Cardiac muscle cell (in vitro differentiated cells and primary cell): Measurements from ENCODE around the gene LRRTM3. TPM values are rescaled to one million over a fixed set of nuclear protein-coding genes. Genes with fewer than 3 reads are reported as not detected.
A peak's percentile ranks its signal among the peaks of the same experiment; 100 is the strongest.

ENCODE experiments used
- DNase-seq, 2 donors: peaks; one replicate each; pipeline versions ENCODE4 v3.0.0 to v3.0.0-alpha.2; 2010 to 2017; ENCODE audit warnings: low read depth in 1 of 2, low spot score in 1 of 2
- H3K27ac ChIP-seq: fragments of 200-600 bp; sonication (generic); 2 replicates; pipeline ENCODE4 v1.5.1; 2016
- H3K27me3 ChIP-seq: fragments of 200-600 bp; sonication (generic); 2 replicates; pipeline ENCODE4 v1.6.0; 2016; ENCODE audit warnings: control low read depth
- H3K36me3 ChIP-seq: fragments of 200-600 bp; sonication (generic); 2 replicates; pipeline ENCODE4 v1.5.1; 2016; ENCODE audit warnings: control low read depth
- H3K4me1 ChIP-seq: fragments of 200-600 bp; sonication (generic); 2 replicates; pipeline ENCODE4 v1.8.1; 2017; ENCODE audit warnings: low read depth, mild to moderate bottlenecking, mixed run types
- H3K4me3 ChIP-seq: fragments of 200-600 bp; sonication (generic); 2 replicates; pipeline ENCODE4 v1.5.1; 2016; ENCODE audit warnings: mild to moderate bottlenecking
- H3K9me3 ChIP-seq: fragments of 200-600 bp; sonication (generic); 2 replicates; pipeline ENCODE4 v1.5.1; 2017; ENCODE audit warnings: low read depth, mild to moderate bottlenecking, control low read depth
- polyA plus RNA-seq: library from polyadenylated mRNA; unstranded; fragments of >200 nt; fragmentation: Nextera tagmentation; extraction: Ambion mirVana; gene quantifications from 2 replicates; pipeline ENCODE4 v1.2.1, GENCODE V29; 2016
- total RNA-seq: library from RNA; depleted of rRNA; stranded (reverse); fragments of >200 nt; gene quantifications from 2 replicates; pipeline ENCODE4 v1.2.3, GENCODE V29; 2016
- TF ChIP-seq, protein P1 (sequence below): IDR thresholded peaks from 2 replicates; pipeline ENCODE4 v1.5.1; 2012; ENCODE audit warnings: low read depth, mild to moderate bottlenecking, low read length

The LRRTM3 gene
- total and polyA plus RNA-seq, 2 experiments from 2014 or later = 0.98 to 3.6 TPM

DNA sequence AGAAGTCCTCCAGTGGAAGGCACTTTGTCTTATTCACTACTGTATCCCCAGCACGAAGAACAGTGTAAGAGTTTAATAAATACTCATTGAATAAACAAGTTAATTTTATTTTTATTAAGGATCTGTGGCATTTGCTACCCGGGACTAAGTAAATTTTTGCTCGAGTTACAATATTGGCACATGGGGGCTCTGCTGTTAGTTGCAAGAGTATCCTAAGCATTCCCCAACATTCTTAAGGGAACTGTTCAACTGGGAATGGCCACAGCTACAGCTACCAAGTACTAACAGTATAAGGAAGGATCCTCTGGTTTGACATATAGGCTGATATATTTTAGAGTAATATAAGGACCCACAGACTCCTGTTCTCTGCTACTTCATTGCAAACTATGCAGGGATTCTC lies 8.7 kb upstream of the LRRTM3 start:
- TF ChIP-seq, protein P1, sequence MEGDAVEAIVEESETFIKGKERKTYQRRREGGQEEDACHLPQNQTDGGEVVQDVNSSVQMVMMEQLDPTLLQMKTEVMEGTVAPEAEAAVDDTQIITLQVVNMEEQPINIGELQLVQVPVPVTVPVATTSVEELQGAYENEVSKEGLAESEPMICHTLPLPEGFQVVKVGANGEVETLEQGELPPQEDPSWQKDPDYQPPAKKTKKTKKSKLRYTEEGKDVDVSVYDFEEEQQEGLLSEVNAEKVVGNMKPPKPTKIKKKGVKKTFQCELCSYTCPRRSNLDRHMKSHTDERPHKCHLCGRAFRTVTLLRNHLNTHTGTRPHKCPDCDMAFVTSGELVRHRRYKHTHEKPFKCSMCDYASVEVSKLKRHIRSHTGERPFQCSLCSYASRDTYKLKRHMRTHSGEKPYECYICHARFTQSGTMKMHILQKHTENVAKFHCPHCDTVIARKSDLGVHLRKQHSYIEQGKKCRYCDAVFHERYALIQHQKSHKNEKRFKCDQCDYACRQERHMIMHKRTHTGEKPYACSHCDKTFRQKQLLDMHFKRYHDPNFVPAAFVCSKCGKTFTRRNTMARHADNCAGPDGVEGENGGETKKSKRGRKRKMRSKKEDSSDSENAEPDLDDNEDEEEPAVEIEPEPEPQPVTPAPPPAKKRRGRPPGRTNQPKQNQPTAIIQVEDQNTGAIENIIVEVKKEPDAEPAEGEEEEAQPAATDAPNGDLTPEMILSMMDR = no peak
- DNase-seq = peak; percentile 1 to 22
- H3K27ac ChIP-seq = no peak overlapping the region
- H3K36me3 ChIP-seq = no peaks in the 10 kb centered on the region
- H3K4me1 ChIP-seq = no peaks in the 10 kb centered on the region
- H3K9me3 ChIP-seq = no peaks in the 10 kb centered on the region
- no peaks in the 10 kb centered on the region for H3K27me3 ChIP-seq
- no peak overlapping the region for H3K4me3 ChIP-seq

DNA sequence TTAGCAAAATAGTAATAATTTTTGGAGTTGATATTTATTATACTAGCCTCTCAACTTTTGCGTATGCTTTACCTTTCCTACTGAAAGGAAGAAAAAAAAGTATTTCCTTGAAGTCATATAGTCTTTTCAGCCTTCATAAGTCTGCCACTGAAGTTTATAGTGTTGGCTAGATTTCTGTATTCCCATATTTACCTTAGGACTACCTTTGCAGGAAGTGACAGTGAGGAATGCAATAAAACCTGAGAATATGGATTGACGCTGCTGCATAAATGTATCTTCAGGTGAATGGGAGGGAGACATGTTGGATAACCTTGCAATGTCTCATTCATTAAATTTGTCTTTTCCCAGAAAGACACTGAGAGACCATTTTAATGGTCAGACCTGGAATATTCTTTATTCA lies 6.6 kb upstream of the LRRTM3 start:
- Histone ChIP-seq H3K36me3 (no peaks in the 10 kb centered on the region), H3K4me1 (no peaks in the 10 kb centered on the region), H3K4me3 (no peak overlapping the region), H3K9me3 (no peaks in the 10 kb centered on the region), H3K27me3 (no peaks in the 10 kb centered on the region), H3K27ac (no peak overlapping the region)
- TF ChIP-seq, protein P1 = no peak
- DNase-seq = no peak

DNA sequence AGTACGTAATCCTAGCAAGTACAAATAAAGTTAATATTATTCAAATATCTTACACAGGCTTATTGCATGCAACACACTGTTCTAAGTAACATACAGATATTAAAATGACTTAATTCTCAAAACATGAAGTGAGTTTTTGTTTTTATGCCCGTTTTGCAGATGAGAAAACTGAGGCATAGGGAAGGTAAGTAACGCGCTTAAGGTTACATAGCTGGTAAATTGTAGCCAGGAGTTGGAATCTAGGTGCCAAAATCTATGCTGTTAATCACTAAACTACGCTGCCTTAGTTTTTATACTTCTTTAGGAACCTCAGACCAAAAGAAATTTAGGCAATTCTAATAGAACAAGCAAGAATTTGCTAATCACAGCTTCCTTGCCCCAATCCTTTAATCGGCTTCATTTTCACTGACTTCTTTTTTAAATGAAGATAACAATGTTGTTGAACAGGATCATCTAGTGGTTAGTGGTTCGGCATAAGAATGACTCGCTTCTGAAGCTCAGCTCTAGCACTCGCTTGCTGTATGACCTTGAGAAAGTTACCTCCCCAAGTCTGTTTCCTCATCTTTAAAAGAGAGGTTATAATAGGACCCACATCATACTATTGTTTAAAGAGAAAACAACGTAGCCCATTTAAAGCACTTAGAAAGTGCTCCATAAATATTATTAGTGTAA lies 1.0 kb upstream of the LRRTM3 start:
- TF ChIP-seq, protein P1 = no peak
- Histone ChIP-seq H3K36me3 (no peaks in the 10 kb centered on the region), H3K4me1 (peaks cover 10% of the 10 kb centered on the region), H3K27ac (no peak overlapping the region), H3K4me3 (no peak overlapping the region), H3K9me3 (no peaks in the 10 kb centered on the region), H3K27me3 (no peaks in the 10 kb centered on the region)
- DNase-seq = no peak

DNA sequence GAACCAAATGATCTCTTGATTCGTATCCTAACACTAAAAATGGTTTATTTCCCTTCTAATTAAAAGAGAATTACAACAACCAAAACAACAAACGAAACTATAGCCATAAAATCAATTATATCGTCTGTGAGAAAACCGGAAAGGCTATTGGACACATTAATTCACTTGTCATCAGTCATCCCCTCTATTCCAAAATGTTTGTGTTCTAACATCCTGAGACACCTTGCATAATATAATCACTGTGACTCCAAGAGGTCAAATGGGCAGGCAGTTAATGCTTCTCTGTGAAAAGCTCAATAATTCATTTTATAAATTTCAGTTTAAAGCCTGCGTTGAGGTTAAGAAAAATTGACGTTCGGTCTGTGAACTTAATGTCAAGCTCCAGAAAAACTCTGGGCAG lies 463 bp upstream of the LRRTM3 start:
- Histone ChIP-seq H3K27ac (no peak overlapping the region), H3K36me3 (no peaks in the 10 kb centered on the region), H3K27me3 (no peaks in the 10 kb centered on the region), H3K4me3 (no peak overlapping the region), H3K9me3 (no peaks in the 10 kb centered on the region), H3K4me1 (peaks cover 10% of the 10 kb centered on the region)
- TF ChIP-seq, protein P1 = no peak
- no peak for DNase-seq

DNA sequence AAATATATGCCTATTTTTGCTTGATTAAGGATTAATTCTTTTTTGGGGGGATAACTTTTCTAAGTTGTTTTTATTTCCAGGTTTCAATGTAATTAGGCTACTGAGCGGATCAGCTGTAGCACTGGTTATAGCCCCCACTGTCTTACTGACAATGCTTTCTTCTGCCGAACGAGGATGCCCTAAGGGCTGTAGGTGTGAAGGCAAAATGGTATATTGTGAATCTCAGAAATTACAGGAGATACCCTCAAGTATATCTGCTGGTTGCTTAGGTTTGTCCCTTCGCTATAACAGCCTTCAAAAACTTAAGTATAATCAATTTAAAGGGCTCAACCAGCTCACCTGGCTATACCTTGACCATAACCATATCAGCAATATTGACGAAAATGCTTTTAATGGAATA lies 1.0 kb downstream of the LRRTM3 start:
- H3K4me3 ChIP-seq = no peak overlapping the region
- no peak for DNase-seq
- TF ChIP-seq, protein P1 = no peak
- H3K9me3 ChIP-seq = no peaks in the 10 kb centered on the region
- H3K27ac ChIP-seq = no peak overlapping the region
- no peaks in the 10 kb centered on the region for H3K36me3 ChIP-seq
- no peaks in the 10 kb centered on the region for H3K27me3 ChIP-seq
- H3K4me1 ChIP-seq = peaks cover 13% of the 10 kb centered on the region
